Thoracic aorta (tissue), 2 donors: ENCODE measurements around the gene NDRG3. TPM values are rescaled to one million over a fixed set of nuclear protein-coding genes. Genes with fewer than 3 reads are reported as not detected.

Experiments used
- ATAC-seq: fragments of 150-250 bp; one replicate; pipeline ENCODE4 v1.8.0; 2017; ENCODE audit warnings: low read depth; ENCODE audit not compliant: insufficient number of reproducible peaks, low FRiP score
- DNase-seq: peaks from one replicate; pipeline ENCODE4 v3.0.0-alpha.2; 2020; ENCODE audit warnings: low spot score
- H3K27ac ChIP-seq, 2 donors: fragments of 200-600 bp; sonication (generic); 1 replicate in 1 of 2; 2 replicates in 1 of 2; pipeline ENCODE4 v1.5.1; 2016; ENCODE audit warnings: mild to moderate bottlenecking in 2 of 2, moderate library complexity in 2 of 2
- H3K27me3 ChIP-seq: fragments of 200-600 bp; sonication (generic); replicated peaks from 2 replicates; pipeline ENCODE4 v1.6.0; 2016; ENCODE audit warnings: mild to moderate bottlenecking; ENCODE audit not compliant: insufficient read depth
- H3K36me3 ChIP-seq: fragments of 200-600 bp; sonication (generic); one replicate; pipeline ENCODE4 v1.5.1; 2016
- H3K4me1 ChIP-seq, 2 donors: fragments of 200-600 bp; sonication (generic); 1 replicate in 1 of 2; 2 replicates in 1 of 2; pipeline versions ENCODE4 v1.5.1 to v1.6.0; 2016; ENCODE audit warnings: low read depth in 2 of 2, mild to moderate bottlenecking in 1 of 2; ENCODE audit not compliant: control insufficient read depth in 1 of 2
- H3K4me3 ChIP-seq: fragments of 200-600 bp; sonication (generic); 2 replicates; pipeline ENCODE4 v1.5.1; 2016; ENCODE audit warnings: mild to moderate bottlenecking
- H3K9me3 ChIP-seq: fragments of 200-600 bp; sonication (generic); 2 replicates; pipeline ENCODE4 v1.5.1; 2016
- CTCF ChIP-seq: fragments of 200-600 bp; sonication (generic); IDR thresholded peaks from one replicate; pipeline ENCODE4 v1.5.1; 2019; ENCODE audit warnings: antibody characterized with exemption
- total RNA-seq, 2 donors: library from RNA; depleted of rRNA; stranded (reverse); fragments of >200 nt; gene quantifications; one replicate each; pipeline versions ENCODE4 v1.1.0 to v1.2.3, GENCODE V29; 2016

The NDRG3 gene
- total RNA-seq, 2 donors from 2014 or later = 50.9 to 57.7 TPM

- H3K9me3 ChIP-seq = no peaks in the 10 kb centered on the region
- DNase-seq (no peak), ATAC-seq (no peak)
- peaks cover 19% of the 10 kb centered on the region for H3K36me3 ChIP-seq
- no peaks in the 10 kb centered on the region for H3K4me1 ChIP-seq
- no peak overlapping the region for H3K4me3 ChIP-seq
- TF ChIP-seq CTCF = no peak
- no peak overlapping the region for H3K27ac ChIP-seq
- no peaks in the 10 kb centered on the region for H3K27me3 ChIP-seq
These were observed 58.9 kb downstream of the NDRG3 start for GRCh38 chr20:36686944-36687343.

GRCh38 chr20:36686504-36686903 lies 59.4 kb downstream of the NDRG3 start:
- Histone ChIP-seq H3K36me3 (peaks cover 19% of the 10 kb centered on the region), H3K9me3 (no peaks in the 10 kb centered on the region), H3K27ac (no peak overlapping the region), H3K4me1 (no peaks in the 10 kb centered on the region), H3K4me3 (no peak overlapping the region), H3K27me3 (no peaks in the 10 kb centered on the region)
- TF ChIP-seq CTCF = no peak
- DNase-seq (no peak), ATAC-seq (no peak)

- Histone ChIP-seq H3K4me1 (no peaks in the 10 kb centered on the region), H3K4me3 (no peak overlapping the region), H3K27me3 (no peaks in the 10 kb centered on the region), H3K27ac (no peak overlapping the region), H3K36me3 (peaks cover 24% of the 10 kb centered on the region), H3K9me3 (no peaks in the 10 kb centered on the region)
- ATAC-seq (no peak), DNase-seq (no peak)
- TF ChIP-seq CTCF = no peak
These were observed 61.1 kb downstream of the NDRG3 start for GRCh38 chr20:36684747-36685146.

GRCh38 chr20:36682311-36682710 lies 63.6 kb downstream of the NDRG3 start:
- TF ChIP-seq CTCF = no peak
- H3K9me3 ChIP-seq = no peaks in the 10 kb centered on the region
- no peak overlapping the region for H3K4me3 ChIP-seq
- no peaks in the 10 kb centered on the region for H3K27me3 ChIP-seq
- H3K27ac ChIP-seq = no peak overlapping the region
- peaks cover 32% of the 10 kb centered on the region for H3K36me3 ChIP-seq
- ATAC-seq (no peak), DNase-seq (no peak)
- no peaks in the 10 kb centered on the region for H3K4me1 ChIP-seq

- H3K27me3 ChIP-seq = no peaks in the 10 kb centered on the region
- no peaks in the 10 kb centered on the region for H3K4me1 ChIP-seq
- H3K27ac ChIP-seq = no peak overlapping the region
- no peak for DNase-seq
- H3K4me3 ChIP-seq = no peak overlapping the region
- TF ChIP-seq CTCF = no peak
- no peaks in the 10 kb centered on the region for H3K9me3 ChIP-seq
- ATAC-seq = no peak
- peaks cover 27% of the 10 kb centered on the region for H3K36me3 ChIP-seq
These were observed 68.5 kb downstream of the NDRG3 start for GRCh38 chr20:36677422-36677771.
